Tibial nerve (tissue), 3 donors: ENCODE data around the gene SMPD1.

Experiments used
- CTCF ChIP-seq, 5 experiments: fragments of 200-600 bp in 3 of 5; fragments of 450-650 bp in 2 of 5; sonication (generic) in 3 of 5; IDR thresholded peaks; one replicate each; pipeline ENCODE4 v1.5.1; 2016 to 2019; ENCODE audit warnings: antibody characterized with exemption in 5 of 5, mild to moderate bottlenecking in 3 of 5, moderate library complexity in 2 of 5
- POLR2A ChIP-seq, 2 donors: fragments of 450-650 bp; IDR thresholded peaks; one replicate each; pipeline ENCODE4 v1.6.1; 2017; ENCODE audit warnings: antibody characterized with exemption in 2 of 2, mild to moderate bottlenecking in 2 of 2, moderate library complexity in 2 of 2

DNA sequence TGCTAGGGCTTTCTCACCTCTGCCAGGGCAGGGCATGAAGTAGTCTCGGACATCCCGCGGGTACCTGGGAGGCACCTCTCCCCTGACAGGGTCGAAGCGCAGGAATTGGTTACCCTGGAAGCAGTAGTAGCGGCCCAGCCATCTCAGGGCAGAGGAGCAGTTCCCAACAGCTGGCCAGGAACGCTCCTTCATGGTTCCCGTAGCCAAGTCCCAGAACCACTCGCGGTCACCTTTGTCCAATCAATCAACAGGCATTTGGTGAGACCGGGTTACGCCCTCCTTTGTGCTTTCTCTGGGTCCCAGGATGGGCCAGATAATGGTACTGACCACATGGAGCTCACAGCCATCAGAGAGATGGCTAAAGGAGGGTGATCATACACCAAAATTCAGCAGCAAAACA is 47.1 kb downstream of the SMPD1 start:
- no peak for TF ChIP-seq CTCF (IDR thresholded peaks at IDR 0.05)
- TF ChIP-seq POLR2A (IDR thresholded peaks at IDR 0.05) = no peak
